ENCODE data around the gene BDKRB2.

- TF ChIP-seq SMC3 (IDR thresholded peaks at IDR 0.05): no peak
- no peak for TF ChIP-seq GATA3 (IDR thresholded peaks at IDR 0.05; ENCODE audit: borderline replicate concordance)
- no peak for TF ChIP-seq CTCF (IDR thresholded peaks at IDR 0.05)
- no peak for TF ChIP-seq EP300 (IDR thresholded peaks at IDR 0.05)
- TF ChIP-seq CBX2 (IDR thresholded peaks at IDR 0.05; ENCODE audit: borderline replicate concordance, low read depth): no peak
- TF ChIP-seq BCL3 (IDR thresholded peaks at IDR 0.05): no peak
- no peak for TF ChIP-seq SREBF2 (IDR thresholded peaks at IDR 0.05)
- no peak for TF ChIP-seq KDM1A (IDR thresholded peaks at IDR 0.05; ENCODE audit: low read depth)
- no peak for TF ChIP-seq CEBPB (IDR thresholded peaks at IDR 0.05)
- TF ChIP-seq RAD21 (conservative IDR thresholded peaks at IDR 0.05 in 1 of 2, IDR thresholded peaks at IDR 0.05 in 1 of 2): no peak
Measured at GRCh38 chr14:96182546-96182945, 22.1 kb upstream of the BDKRB2 start.
